Neural progenitor cell (in vitro differentiated cells): ENCODE data around the gene ST6GALNAC1. TPM values are rescaled to one million over a fixed set of nuclear protein-coding genes. Genes with fewer than 3 reads are reported as not detected.

Source experiments
- DNase-seq: peaks from one replicate; pipeline ENCODE4 v3.0.0-alpha.2; 2016; ENCODE audit warnings: low spot score
- H2AFZ ChIP-seq: fragments of 200-600 bp; sonication (generic); replicated peaks from 2 replicates; pipeline ENCODE4 v1.6.1; 2016; ENCODE audit warnings: antibody characterized with exemption
- H3F3A ChIP-seq: fragments of 200-600 bp; sonication (generic); 2 replicates; pipeline ENCODE4 v1.6.1; 2016; ENCODE audit warnings: antibody characterized with exemption, low read depth
- H3K27ac ChIP-seq: fragments of 200-600 bp; sonication (generic); 2 replicates; pipeline ENCODE4 v1.5.1; 2016; ENCODE audit warnings: mild to moderate bottlenecking
- H3K27me3 ChIP-seq: fragments of 200-600 bp; sonication (generic); 2 replicates; pipeline ENCODE4 v1.6.1; 2016; ENCODE audit warnings: mild to moderate bottlenecking, moderate library complexity
- H3K36me3 ChIP-seq: fragments of 200-600 bp; sonication (generic); 2 replicates; pipeline ENCODE4 v1.5.1; 2016
- H3K4me1 ChIP-seq: fragments of 200-600 bp; sonication (generic); 2 replicates; pipeline ENCODE4 v1.6.1; 2016; ENCODE audit warnings: mixed run types
- H3K4me2 ChIP-seq: fragments of 200-600 bp; sonication (generic); 2 replicates; pipeline ENCODE4 v1.6.1; 2016
- H3K4me3 ChIP-seq: fragments of 200-600 bp; sonication (generic); 2 replicates; pipeline ENCODE4 v1.5.1; 2016
- H3K79me2 ChIP-seq: fragments of 200-600 bp; sonication (generic); 2 replicates; pipeline ENCODE4 v1.6.1; 2016; ENCODE audit warnings: low read depth
- H3K9ac ChIP-seq: fragments of 200-600 bp; sonication (generic); 2 replicates; pipeline ENCODE4 v1.6.1; 2016
- H3K9me3 ChIP-seq: fragments of 200-600 bp; sonication (generic); 2 replicates; pipeline ENCODE4 v1.5.1; 2016; ENCODE audit warnings: low read depth
- H4K20me1 ChIP-seq: fragments of 200-600 bp; sonication (generic); 2 replicates; pipeline ENCODE4 v1.6.1; 2016; ENCODE audit warnings: low read depth
- H3K27ac Mint-ChIP-seq: 3 replicates; pipeline ENCODE4 v1.8.0; 2021; ENCODE audit warnings: mixed read lengths
- H3K27me3 Mint-ChIP-seq: 2 replicates; pipeline ENCODE4 v1.8.0; 2022; ENCODE audit warnings: low read depth, mild to moderate bottlenecking, inconsistent platforms, moderate library complexity, mixed read lengths; ENCODE audit not compliant: insufficient read depth
- H3K36me3 Mint-ChIP-seq: 3 replicates; pipeline ENCODE4 v1.8.0; 2021; ENCODE audit warnings: mixed read lengths
- H3K4me1 Mint-ChIP-seq: 3 replicates; pipeline ENCODE4 v1.8.0; 2021; ENCODE audit warnings: mixed read lengths
- H3K4me3 Mint-ChIP-seq: 3 replicates; pipeline ENCODE4 v1.8.0; 2021; ENCODE audit warnings: mild to moderate bottlenecking, moderate library complexity, mixed read lengths
- H3K9me3 Mint-ChIP-seq: 3 replicates; pipeline ENCODE4 v1.8.0; 2020; ENCODE audit warnings: mixed read lengths
- CTCF ChIP-seq: fragments of 200-600 bp; sonication (generic); IDR thresholded peaks from 2 replicates; pipeline ENCODE4 v1.5.1; 2017; ENCODE audit warnings: antibody characterized with exemption, mild to moderate bottlenecking
- EZH2 ChIP-seq: fragments of 200-600 bp; sonication (generic); IDR thresholded peaks from 2 replicates; pipeline ENCODE4 v1.6.1; 2017; ENCODE audit warnings: antibody characterized with exemption, mild to moderate bottlenecking, moderate library complexity
- EZH2phosphoT487 ChIP-seq: fragments of 200-600 bp; sonication (generic); IDR thresholded peaks from 2 replicates; pipeline ENCODE4 v1.6.1; 2017; ENCODE audit warnings: antibody characterized with exemption
- total RNA-seq: library from RNA; depleted of rRNA; stranded (reverse); fragments of >200 nt; gene quantifications from 2 replicates; pipeline ENCODE4 v1.2.3, GENCODE V29; 2015; ENCODE audit warnings: low replicate concordance

Gene ST6GALNAC1
- total RNA-seq, 1 donor from 2014 or later = not detected

GRCh38 chr17:76631821-76632565, 11.6 kb downstream of the ST6GALNAC1 start:
- Mint-ChIP-seq H3K4me3 (no peak overlapping the region), H3K27me3 (peaks cover 6% of the 10 kb centered on the region), H3K36me3 (no peaks in the 10 kb centered on the region), H3K27ac (no peak overlapping the region), H3K4me1 (peaks cover 39% of the 10 kb centered on the region), H3K9me3 (no peaks in the 10 kb centered on the region)
- Histone ChIP-seq H3K9me3 (no peaks in the 10 kb centered on the region), H3K4me3 (no peak overlapping the region), H2AFZ (no peak overlapping the region), H3K36me3 (no peaks in the 10 kb centered on the region), H3K9ac (no peak overlapping the region), H3K27me3 (no peaks in the 10 kb centered on the region), H3K4me2 (no peak overlapping the region), H3K79me2 (no peaks in the 10 kb centered on the region), H4K20me1 (no peaks in the 10 kb centered on the region), H3K4me1 (peaks cover 4% of the 10 kb centered on the region), H3F3A (no peaks in the 10 kb centered on the region), H3K27ac (no peak overlapping the region)
- no peak for TF ChIP-seq EZH2phosphoT487
- TF ChIP-seq CTCF = no peak
- TF ChIP-seq EZH2 = no peak
- DNase-seq = no peak

- Histone ChIP-seq H3K79me2 (no peaks in the 10 kb centered on the region), H3F3A (no peaks in the 10 kb centered on the region), H3K4me3 (no peak overlapping the region), H3K4me1 (peaks cover 4% of the 10 kb centered on the region), H3K36me3 (no peaks in the 10 kb centered on the region), H3K9ac (no peak overlapping the region), H2AFZ (no peak overlapping the region), H3K4me2 (no peak overlapping the region), H4K20me1 (no peaks in the 10 kb centered on the region), H3K27ac (no peak overlapping the region), H3K27me3 (peaks cover 5% of the 10 kb centered on the region), H3K9me3 (no peaks in the 10 kb centered on the region)
- Mint-ChIP-seq H3K4me1 (peaks cover 32% of the 10 kb centered on the region), H3K4me3 (no peak overlapping the region), H3K27ac (no peak overlapping the region), H3K9me3 (no peaks in the 10 kb centered on the region), H3K27me3 (peaks cover 9% of the 10 kb centered on the region), H3K36me3 (no peaks in the 10 kb centered on the region)
- DNase-seq = no peak
- no peak for TF ChIP-seq CTCF
- TF ChIP-seq EZH2 = no peak
- TF ChIP-seq EZH2phosphoT487 = no peak
Measured at GRCh38 chr17:76630151-76630550, 13.4 kb downstream of the ST6GALNAC1 start.

- Mint-ChIP-seq H3K27me3 (peaks cover 9% of the 10 kb centered on the region), H3K4me1 (peaks cover 26% of the 10 kb centered on the region), H3K36me3 (no peaks in the 10 kb centered on the region), H3K27ac (no peak overlapping the region), H3K4me3 (no peak overlapping the region), H3K9me3 (no peaks in the 10 kb centered on the region)
- H3K9me3 ChIP-seq = no peaks in the 10 kb centered on the region
- peaks cover 4% of the 10 kb centered on the region for H3K4me1 ChIP-seq
- no peak overlapping the region for H3K4me3 ChIP-seq
- peaks cover 4% of the 10 kb centered on the region for H3F3A ChIP-seq
- no peak overlapping the region for H3K4me2 ChIP-seq
- H4K20me1 ChIP-seq = no peaks in the 10 kb centered on the region
- H3K27me3 ChIP-seq = peaks cover 27% of the 10 kb centered on the region
- no peak for TF ChIP-seq EZH2
- no peak for TF ChIP-seq CTCF
- no peak for TF ChIP-seq EZH2phosphoT487
- H3K27ac ChIP-seq = no peak overlapping the region
- H3K9ac ChIP-seq = no peak overlapping the region
- H3K36me3 ChIP-seq = no peaks in the 10 kb centered on the region
- no peak overlapping the region for H2AFZ ChIP-seq
- no peak for DNase-seq
- no peaks in the 10 kb centered on the region for H3K79me2 ChIP-seq
Measured at GRCh38 chr17:76627510-76627909, 16.0 kb downstream of the ST6GALNAC1 start.
